Loucy (cell line): ENCODE measurements around the gene CEP85L.

Experiments
- CTCF ChIP-seq: fragments of 200-600 bp; sonication (generic); conservative IDR thresholded peaks from 2 replicates; pipeline ENCODE4 v1.5.1; 2014; ENCODE audit warnings: mild to moderate bottlenecking, antibody characterized with exemption, low read length
- EZH2phosphoT487 ChIP-seq: fragments of 200-600 bp; IDR thresholded peaks from 2 replicates; pipeline ENCODE4 v1.6.1; 2018; ENCODE audit warnings: antibody characterized with exemption, mild to moderate bottlenecking, moderate library complexity, borderline replicate concordance

DNA sequence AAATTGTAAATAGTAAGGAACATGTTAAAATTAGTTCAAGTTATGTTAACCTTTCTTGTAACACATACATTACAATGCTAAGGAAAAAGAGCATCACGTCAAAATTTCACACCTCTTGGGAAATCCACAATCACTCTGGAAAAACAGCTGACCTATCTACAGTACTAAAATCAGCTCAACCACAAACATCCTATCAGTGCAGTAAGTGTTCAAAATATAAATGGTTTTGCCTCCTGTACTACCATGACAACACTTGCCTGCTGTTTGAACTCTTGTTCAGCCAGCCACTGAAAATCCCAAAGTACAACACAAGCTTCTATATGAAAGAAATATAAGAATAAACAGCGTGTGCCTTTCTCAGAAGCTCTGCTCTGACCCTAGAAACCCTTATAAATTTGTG is 186.8 kb downstream of the CEP85L start:
- TF ChIP-seq EZH2phosphoT487: no peak
- no peak for TF ChIP-seq CTCF
